Body of pancreas (tissue), 4 donors: ENCODE results near the gene MRTFB. TPM values are rescaled to one million over a fixed set of nuclear protein-coding genes. Genes with fewer than 3 reads are reported as not detected.

ENCODE experiments used
- ATAC-seq: fragments of 150-250 bp; one replicate; pipeline ENCODE4 v1.9.1; 2016
- DNase-seq, 4 donors: peaks; one replicate each; pipeline ENCODE4 v3.0.0-alpha.2; 2019
- H3K27ac ChIP-seq, 4 donors: fragments of 200-600 bp; sonication (generic); 1 replicate in 3 of 4; 2 replicates in 1 of 4; pipeline versions ENCODE4 v1.5.1 to v1.6.1; 2016 to 2019; ENCODE audit warnings: mild to moderate bottlenecking in 1 of 4, mixed read lengths in 1 of 4, moderate library complexity in 1 of 4
- H3K27me3 ChIP-seq, 2 donors: fragments of 200-600 bp; sonication (generic); one replicate each; pipeline ENCODE4 v1.6.0; 2016; ENCODE audit warnings: mild to moderate bottlenecking in 1 of 2
- H3K36me3 ChIP-seq, 2 donors: fragments of 200-600 bp; sonication (generic); replicated peaks in 1 of 2; 2 replicates each; pipeline ENCODE4 v1.5.1; 2016; ENCODE audit warnings: low read depth in 2 of 2; ENCODE audit not compliant: insufficient read depth in 1 of 2
- H3K4me1 ChIP-seq: fragments of 200-600 bp; sonication (generic); one replicate; pipeline ENCODE4 v1.6.0; 2016
- H3K4me3 ChIP-seq, 2 donors: fragments of 200-600 bp; sonication (generic); 1 replicate in 1 of 2; 2 replicates in 1 of 2; pipeline ENCODE4 v1.5.1; 2016 to 2019
- H3K9me3 ChIP-seq, 3 donors: fragments of 200-600 bp; sonication (generic); 1 replicate in 2 of 3; 2 replicates in 1 of 3; pipeline ENCODE4 v1.5.1; 2016
- POLR2A ChIP-seq, 3 donors: fragments of 450-650 bp; IDR thresholded peaks; one replicate each; pipeline ENCODE4 v1.6.1; 2016; ENCODE audit warnings: antibody characterized with exemption in 3 of 3, mild to moderate bottlenecking in 2 of 3
- WGBS, 2 donors: methylation state at CpG; one replicate each; pipeline ENCODE4 v1.1.5; 2017; 5-methylcytosine and 5-hydroxymethylcytosine counted together
- intact Hi-C: fragments of 100-400 bp; cut with DNase I; formaldehyde crosslinking; loops from one replicate; pipeline ENCODE4 v1.15.1; 2023
- total RNA-seq, 2 donors: library from RNA; depleted of rRNA; stranded (reverse); fragments of >200 nt; gene quantifications; one replicate each; pipeline ENCODE4 v1.1.0, GENCODE V29; 2016
- TF ChIP-seq, protein P1 (sequence below), 7 experiments: fragments of 450-650 bp in 4 of 7; fragments of 200-600 bp in 3 of 7; sonication (generic) in 3 of 7; IDR thresholded peaks; one replicate each; pipeline ENCODE4 v1.5.1; 2016 to 2019; ENCODE audit warnings: antibody characterized with exemption in 7 of 7

Gene MRTFB
- total RNA-seq, 2 donors from 2014 or later = 39.2 to 46.8 TPM

DNA sequence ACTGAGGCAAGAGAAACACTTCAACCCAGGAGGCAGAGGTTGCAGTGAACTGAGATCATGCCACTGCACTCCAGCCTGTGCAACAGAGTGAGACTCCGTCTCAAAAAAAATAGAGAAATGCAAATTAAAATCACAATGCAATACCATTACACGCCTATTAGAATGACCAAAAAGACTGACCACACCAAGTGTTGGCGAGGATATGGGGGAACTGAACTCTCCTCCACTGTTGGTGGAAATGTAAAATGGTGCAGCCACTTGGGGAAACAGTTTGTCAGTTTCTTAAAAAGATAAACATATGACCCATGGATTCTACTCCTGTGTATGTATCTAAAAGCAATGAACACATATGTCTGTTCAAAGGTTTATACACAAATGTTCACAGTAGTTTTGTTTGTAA, 204.8 kb downstream of the MRTFB start:
- Histone ChIP-seq H3K27me3 (no peaks in the 10 kb centered on the region), H3K9me3 (no peaks in the 10 kb centered on the region), H3K4me3 (no peak overlapping the region), H3K27ac (no peak overlapping the region), H3K4me1 (no peaks in the 10 kb centered on the region), H3K36me3 (no peaks in the 10 kb centered on the region)
- no peak for ATAC-seq
- 94 to 96% methylated on average over 3 of the region's 3 CpGs for whole genome bisulfite sequencing, 2 donors
- no peak for DNase-seq
- intact Hi-C loops = no loop called here
- TF ChIP-seq, protein P1, sequence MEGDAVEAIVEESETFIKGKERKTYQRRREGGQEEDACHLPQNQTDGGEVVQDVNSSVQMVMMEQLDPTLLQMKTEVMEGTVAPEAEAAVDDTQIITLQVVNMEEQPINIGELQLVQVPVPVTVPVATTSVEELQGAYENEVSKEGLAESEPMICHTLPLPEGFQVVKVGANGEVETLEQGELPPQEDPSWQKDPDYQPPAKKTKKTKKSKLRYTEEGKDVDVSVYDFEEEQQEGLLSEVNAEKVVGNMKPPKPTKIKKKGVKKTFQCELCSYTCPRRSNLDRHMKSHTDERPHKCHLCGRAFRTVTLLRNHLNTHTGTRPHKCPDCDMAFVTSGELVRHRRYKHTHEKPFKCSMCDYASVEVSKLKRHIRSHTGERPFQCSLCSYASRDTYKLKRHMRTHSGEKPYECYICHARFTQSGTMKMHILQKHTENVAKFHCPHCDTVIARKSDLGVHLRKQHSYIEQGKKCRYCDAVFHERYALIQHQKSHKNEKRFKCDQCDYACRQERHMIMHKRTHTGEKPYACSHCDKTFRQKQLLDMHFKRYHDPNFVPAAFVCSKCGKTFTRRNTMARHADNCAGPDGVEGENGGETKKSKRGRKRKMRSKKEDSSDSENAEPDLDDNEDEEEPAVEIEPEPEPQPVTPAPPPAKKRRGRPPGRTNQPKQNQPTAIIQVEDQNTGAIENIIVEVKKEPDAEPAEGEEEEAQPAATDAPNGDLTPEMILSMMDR (IDR thresholded peaks at IDR 0.05) = no peak
- no peak for TF ChIP-seq POLR2A (IDR thresholded peaks at IDR 0.05)

DNA sequence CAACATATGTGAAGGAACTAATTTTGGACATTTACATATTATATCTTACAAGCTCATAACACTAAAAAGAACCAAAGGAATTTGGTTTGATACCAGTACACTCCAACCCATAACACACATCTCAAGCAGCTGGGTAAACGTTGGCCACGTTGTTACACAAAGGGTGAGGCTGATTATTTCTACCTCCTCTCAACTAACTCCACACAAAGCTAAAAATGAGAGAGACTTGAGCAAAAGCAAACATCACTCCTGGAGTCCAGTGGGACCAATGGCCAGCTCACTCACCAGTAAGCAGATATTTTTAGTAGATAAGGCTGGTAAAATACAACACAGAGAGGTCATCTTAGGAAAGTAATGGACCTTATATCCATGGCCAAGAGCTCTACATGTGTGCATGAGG, 207.6 kb downstream of the MRTFB start:
- H3K4me1 ChIP-seq = no peaks in the 10 kb centered on the region
- TF ChIP-seq, protein P1 (IDR thresholded peaks at IDR 0.05) = no peak
- TF ChIP-seq POLR2A (IDR thresholded peaks at IDR 0.05) = no peak
- no peaks in the 10 kb centered on the region for H3K9me3 ChIP-seq
- no peak for ATAC-seq
- WGBS, 2 donors = 25 to 28% methylated on average over 2 of the region's 2 CpGs
- H3K36me3 ChIP-seq = no peaks in the 10 kb centered on the region
- intact Hi-C loops = no loop called here
- DNase-seq = no peak
- no peaks in the 10 kb centered on the region for H3K27me3 ChIP-seq
- no peak overlapping the region for H3K27ac ChIP-seq
- H3K4me3 ChIP-seq = no peak overlapping the region

DNA sequence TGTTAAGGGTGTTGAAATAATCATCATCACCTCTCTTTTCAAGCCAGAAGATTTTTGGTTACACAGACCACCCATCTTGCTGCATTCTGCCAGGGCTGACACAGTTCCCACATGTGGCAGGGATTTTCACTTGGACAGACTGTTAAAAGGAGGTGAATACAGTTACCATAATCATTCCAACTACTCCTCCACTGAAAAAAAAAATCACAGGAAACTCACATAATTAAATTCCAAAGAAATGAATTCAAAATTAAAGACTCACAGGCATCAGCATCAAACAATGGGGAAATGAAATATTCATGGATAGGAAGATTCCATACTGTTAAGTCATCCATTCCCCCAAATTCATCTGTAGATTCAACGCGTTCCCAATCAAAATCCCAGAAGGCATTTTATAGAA, 209.4 kb downstream of the MRTFB start:
- H3K4me3 ChIP-seq = no peak overlapping the region
- H3K9me3 ChIP-seq = no peaks in the 10 kb centered on the region
- intact Hi-C loops = loop anchor here (5.0 kb wide), 1 partner anchor 358 kb away; the partner anchor contains the start of gene ERCC4
- ATAC-seq (no peak), DNase-seq (no peak)
- no peak overlapping the region for H3K27ac ChIP-seq
- H3K4me1 ChIP-seq = peaks cover 3% of the 10 kb centered on the region
- no peaks in the 10 kb centered on the region for H3K27me3 ChIP-seq
- WGBS, 2 donors = 92 to 96% methylated on average over 2 of the region's 2 CpGs
- TF ChIP-seq POLR2A (IDR thresholded peaks at IDR 0.05) = no peak
- TF ChIP-seq, protein P1 (IDR thresholded peaks at IDR 0.05) = no peak
- no peaks in the 10 kb centered on the region for H3K36me3 ChIP-seq

DNA sequence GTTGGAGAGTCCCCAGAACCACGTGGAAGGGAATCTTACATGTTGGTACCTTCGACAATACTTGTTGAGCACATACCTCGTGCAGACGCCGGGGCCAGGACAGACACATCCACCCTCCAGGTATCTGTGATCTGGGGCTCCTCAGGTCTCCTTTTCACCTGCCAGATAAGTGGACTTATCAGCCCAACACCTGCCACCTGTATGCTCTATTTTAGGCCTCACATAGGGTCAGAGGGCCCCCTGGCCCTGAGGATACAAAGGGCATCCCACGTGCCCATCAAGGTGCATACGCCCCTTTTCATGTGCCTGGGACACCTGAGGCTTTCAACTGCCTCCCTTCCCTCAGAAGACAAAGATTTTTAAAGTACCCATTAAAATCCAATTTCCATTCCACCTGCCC, 212.7 kb downstream of the MRTFB start:
- 81 to 91% methylated on average over 7 of the region's 7 CpGs for WGBS, 2 donors
- Histone ChIP-seq H3K4me3 (no peak overlapping the region), H3K4me1 (peaks cover 14% of the 10 kb centered on the region), H3K36me3 (no peaks in the 10 kb centered on the region), H3K27me3 (no peaks in the 10 kb centered on the region), H3K27ac (no peak overlapping the region), H3K9me3 (no peaks in the 10 kb centered on the region)
- DNase-seq = no peak
- intact Hi-C loops = loop anchor here (5.0 kb wide), 1 partner anchor 361 kb away; the partner anchor contains the start of gene ERCC4
- TF ChIP-seq, protein P1 (IDR thresholded peaks at IDR 0.05) = no peak
- no peak for TF ChIP-seq POLR2A (IDR thresholded peaks at IDR 0.05)
- no peak for ATAC-seq

GRCh38 chr16:14284371-14284770, 213.3 kb downstream of the MRTFB start:
- ATAC-seq (no peak), DNase-seq (no peak)
- no peaks in the 10 kb centered on the region for H3K36me3 ChIP-seq
- H3K27ac ChIP-seq = peak overlapping the region in 1 of 4 donors; percentile 79
- intact Hi-C loops = loop anchor here (5.0 kb wide), 1 partner anchor 362 kb away; the partner anchor contains the start of gene ERCC4
- WGBS, 2 donors = 77 to 85% methylated on average over 5 of the region's 5 CpGs
- peaks cover 0 to 4% (median 0%) of the 10 kb centered on the region in 3 donors for H3K9me3 ChIP-seq
- TF ChIP-seq, protein P1 (IDR thresholded peaks at IDR 0.05) = no peak
- no peak for TF ChIP-seq POLR2A (IDR thresholded peaks at IDR 0.05)
- H3K4me3 ChIP-seq = no peak overlapping the region
- peaks cover 14% of the 10 kb centered on the region for H3K4me1 ChIP-seq
- H3K27me3 ChIP-seq = no peaks in the 10 kb centered on the region
